ENCODE measurements around the gene KRT26.
"Not testable (repeated sequence)": the region's sequence is repeated elsewhere in the genome, so short reads cannot be mapped to it uniquely, and the experiment has no call there.

The KRT26 gene

DNA sequence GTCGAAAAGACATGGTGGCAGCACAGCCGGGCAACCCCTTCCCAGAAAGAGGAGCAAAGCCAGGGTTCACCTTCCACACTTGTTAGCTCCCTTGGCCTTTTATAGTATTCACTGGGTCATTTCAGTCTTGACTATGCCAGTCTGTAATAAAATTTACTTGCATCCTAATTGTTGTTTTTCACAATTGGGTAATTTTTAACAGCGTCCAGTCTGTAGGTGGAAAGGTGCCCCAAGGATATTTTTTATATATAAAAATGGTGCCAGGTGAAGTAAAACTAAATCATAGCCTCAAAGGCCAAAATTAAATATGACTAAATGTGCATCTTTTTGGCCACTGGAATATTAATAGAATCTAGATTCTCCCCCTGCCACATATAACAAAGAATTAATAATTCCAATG lies at the start of gene KRT26:
TSS of gene KRT26 (minus strand) at position 101 of the 400 bp plus-strand sequence. CDS start at position 13, 88 bp downstream.
- DNase-seq (ENCODE audit: low spot score) = no peak

GRCh38 chr17:40821536-40821935 lies 49.5 kb upstream of the KRT26 start:
- DNase-seq (ENCODE audit: low spot score) = no peak

DNA sequence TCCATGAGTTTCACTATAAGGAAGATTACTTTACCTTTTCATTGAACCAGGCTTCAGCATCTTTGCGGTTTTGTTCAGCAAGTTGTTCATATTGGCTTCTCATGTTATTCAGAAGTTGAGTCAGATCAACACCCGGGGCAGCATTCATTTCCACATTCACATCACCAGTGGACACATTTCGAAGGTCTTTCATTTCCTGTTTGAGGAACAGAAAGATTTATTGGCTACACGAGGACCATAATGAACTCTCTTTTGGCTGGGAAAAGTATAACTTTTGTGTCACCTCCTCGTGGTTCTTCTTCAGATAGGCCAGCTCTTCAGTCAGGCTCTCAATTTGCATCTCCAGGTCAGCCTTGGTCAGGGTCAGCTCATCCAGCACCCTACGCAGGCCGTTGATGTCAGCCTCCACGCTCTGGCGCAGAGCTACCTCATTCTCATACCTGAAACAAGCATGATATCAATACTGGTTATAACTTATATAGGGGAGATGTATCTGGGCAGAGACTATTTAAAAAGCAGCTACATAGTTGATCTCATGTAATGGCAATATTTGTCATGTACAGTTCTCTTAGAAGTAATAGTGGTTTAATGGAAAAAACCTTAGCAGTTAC lies 48.3 kb upstream of the KRT26 start:
- DNase-seq (ENCODE audit: low spot score) = no peak

DNA sequence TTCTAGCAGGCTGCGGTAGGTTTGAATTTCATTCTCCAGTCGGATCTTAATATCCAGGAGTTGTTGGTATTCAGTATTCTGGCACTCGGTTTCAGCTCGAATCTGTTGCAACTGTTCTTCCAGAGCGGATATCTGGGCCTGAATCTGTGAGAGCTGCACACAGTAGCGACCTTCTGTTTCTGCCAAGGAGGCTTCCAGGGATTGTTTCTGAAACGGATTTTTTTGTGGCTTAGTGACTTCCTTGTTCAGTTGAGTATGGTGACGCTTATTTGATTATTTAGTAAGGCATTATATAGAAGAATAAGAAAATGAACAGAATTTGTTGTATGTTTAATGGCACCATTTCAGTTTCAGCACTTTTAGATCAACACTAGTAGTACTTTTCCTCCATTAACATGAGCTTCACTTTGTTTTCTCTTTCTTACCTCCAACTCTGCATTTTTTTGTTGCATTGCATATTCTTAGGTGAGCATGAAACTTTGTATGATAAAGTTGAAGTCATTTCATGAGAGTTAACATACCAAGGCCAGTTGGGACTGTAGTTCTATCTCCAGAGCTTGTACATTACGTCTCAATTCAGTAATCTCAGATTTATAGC lies 47.6 kb upstream of the KRT26 start:
- no peak for DNase-seq (ENCODE audit: low spot score)

- DNase-seq (ENCODE audit: low spot score) = peak; percentile 75
These were observed 46.9 kb upstream of the KRT26 start for GRCh38 chr17:40818733-40819527.

DNA sequence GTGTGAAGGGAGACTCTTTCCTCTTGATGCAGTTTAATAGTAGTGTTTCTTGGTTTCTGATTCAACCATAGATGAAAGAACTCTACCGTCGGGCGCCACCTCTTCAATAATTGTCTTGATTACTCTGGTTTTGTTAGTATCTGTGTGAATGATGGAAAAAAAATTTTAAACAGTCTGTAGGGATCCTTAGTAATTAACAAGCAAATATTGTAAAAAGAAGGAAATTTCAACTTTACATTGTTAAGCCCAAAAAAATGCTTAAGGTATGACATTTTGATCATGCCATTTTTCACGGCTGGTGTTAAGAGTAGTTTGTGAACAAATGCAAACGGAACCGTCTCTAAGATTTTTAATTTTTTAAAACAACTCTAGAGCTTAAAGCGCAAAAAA lies 46.3 kb upstream of the KRT26 start:
- peak; percentile 4 for DNase-seq (ENCODE audit: low spot score)

GRCh38 chr17:40817103-40817682 lies 45.2 kb upstream of the KRT26 start:
- no peak for DNase-seq (ENCODE audit: low spot score)

DNA sequence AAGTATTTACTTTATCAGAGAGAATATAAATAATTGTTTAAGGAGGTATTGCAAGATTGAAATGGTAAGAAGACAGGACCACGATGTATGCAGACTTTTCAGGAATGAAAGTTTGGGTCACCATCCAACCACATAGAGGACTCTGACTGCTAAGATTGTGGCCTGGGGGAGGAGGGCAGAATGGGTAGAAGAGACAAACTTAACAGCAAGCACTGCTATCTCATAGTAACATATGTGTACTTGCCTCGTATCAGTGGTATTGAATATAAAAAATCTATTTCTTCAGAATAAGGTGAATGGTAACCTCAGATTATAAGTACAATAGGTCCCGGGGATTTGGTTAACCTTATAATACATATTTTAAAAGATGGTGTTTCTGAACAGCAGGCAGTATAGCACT lies 44.6 kb upstream of the KRT26 start:
- DNase-seq (ENCODE audit: low spot score) = no peak

GRCh38 chr17:40815381-40815780 lies 43.4 kb upstream of the KRT26 start:
- no peak for DNase-seq (ENCODE audit: low spot score)

- DNase-seq (ENCODE audit: low spot score) = not testable (repeated sequence)
These were observed 42.7 kb upstream of the KRT26 start for GRCh38 chr17:40814657-40815056.

- no peak for DNase-seq (ENCODE audit: low spot score)
These were observed 41.8 kb upstream of the KRT26 start for GRCh38 chr17:40813804-40814203.

- DNase-seq (ENCODE audit: low spot score) = no peak
These were observed 40.6 kb upstream of the KRT26 start for GRCh38 chr17:40812639-40813038.

DNA sequence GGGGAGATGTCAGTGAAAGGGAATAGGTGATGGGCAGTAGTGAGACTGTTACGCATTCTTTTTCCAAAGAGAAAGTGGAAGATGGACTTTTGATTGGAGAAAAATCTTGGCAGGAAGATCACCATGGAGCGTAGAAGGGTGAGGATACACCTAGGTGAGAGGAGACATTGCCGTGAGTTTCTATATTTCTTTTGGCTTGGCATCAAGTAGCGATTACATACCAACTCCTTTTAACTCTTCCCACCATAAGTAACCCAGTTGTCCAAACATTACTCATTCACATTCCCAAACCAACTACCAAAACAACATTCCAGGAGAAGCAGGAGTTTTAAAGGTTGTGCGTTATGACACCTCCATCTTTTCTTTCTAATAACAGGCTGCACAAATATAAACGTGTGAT lies 38.5 kb upstream of the KRT26 start:
- no peak for DNase-seq (ENCODE audit: low spot score)

GRCh38 chr17:40809721-40810421 lies 37.9 kb upstream of the KRT26 start:
- DNase-seq (ENCODE audit: low spot score) = no peak

DNA sequence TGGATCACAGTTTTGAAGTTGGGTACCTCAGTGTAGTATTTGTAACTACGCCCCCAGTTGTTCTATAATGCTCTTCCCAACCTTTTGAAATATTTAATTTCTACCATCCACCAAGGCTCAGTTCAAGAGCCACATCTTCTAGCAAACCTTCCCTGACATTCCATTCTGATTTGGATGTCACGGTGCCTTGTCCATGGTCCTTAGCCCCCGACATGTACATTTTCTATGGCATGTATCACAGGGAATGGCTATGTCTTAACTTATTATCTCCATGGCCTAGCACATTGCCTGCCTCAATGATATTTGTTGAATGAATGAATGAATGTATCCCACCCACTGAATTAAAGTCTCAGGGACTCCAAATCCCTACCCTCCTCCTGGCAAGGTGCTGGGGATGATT lies 34.1 kb upstream of the KRT26 start:
- no peak for DNase-seq (ENCODE audit: low spot score)

- peak; percentile 63 for DNase-seq (ENCODE audit: low spot score)
These were observed 31.6 kb upstream of the KRT26 start for GRCh38 chr17:40803617-40804082.

- no peak for DNase-seq (ENCODE audit: low spot score)
These were observed 29.2 kb upstream of the KRT26 start for GRCh38 chr17:40801157-40801556.

DNA sequence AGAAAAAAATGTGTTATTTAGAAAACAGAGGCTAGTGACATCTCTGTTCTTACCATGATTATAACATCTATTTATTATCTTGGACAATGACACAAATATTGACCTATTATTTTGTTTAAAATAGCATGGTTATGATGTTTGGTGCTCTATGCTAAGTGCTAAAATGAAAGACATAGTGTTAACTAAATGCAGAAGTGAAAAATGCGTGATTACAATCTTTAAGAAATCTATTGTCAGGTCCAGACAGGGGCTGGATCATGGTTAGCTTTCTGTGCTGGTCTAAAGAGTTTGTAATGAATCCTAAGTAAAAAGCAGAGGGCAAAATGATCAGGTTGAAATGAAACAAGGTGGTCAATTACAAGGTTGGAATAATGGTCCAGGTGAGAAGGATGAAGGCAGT lies 28.4 kb upstream of the KRT26 start:
- no peak for DNase-seq (ENCODE audit: low spot score)

GRCh38 chr17:40799859-40800258 lies 27.9 kb upstream of the KRT26 start, which contains the start of gene KRT28:
Gene KRT28 (minus strand): TSS chr17:40799959. CDS start chr17:40799893, 66 bp downstream.
- no peak for DNase-seq (ENCODE audit: low spot score)

- DNase-seq (ENCODE audit: low spot score) = no peak
These were observed 24.8 kb upstream of the KRT26 start for GRCh38 chr17:40796846-40797245.

GRCh38 chr17:40795019-40795667 lies 23.1 kb upstream of the KRT26 start:
- DNase-seq (ENCODE audit: low spot score) = no peak

DNA sequence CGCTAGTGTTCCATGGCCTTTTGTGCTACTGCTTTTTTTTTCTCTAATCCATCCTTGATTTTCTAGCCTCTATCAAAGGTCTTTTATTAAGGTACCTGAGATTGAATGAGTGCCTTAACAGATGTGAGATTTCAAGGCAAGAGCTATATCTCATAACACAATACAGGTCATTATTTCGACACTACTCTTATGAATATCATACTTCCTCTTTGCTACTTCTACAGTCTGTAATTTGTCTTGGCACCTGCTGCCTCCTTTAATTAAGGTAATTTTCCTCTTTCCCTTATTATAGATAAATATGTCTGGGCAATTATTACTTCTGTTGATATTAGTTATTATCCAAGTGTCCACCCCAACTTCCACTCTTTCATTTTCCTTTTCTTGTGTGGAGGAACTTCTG lies 22.5 kb upstream of the KRT26 start:
- DNase-seq (ENCODE audit: low spot score) = no peak

Data from hematopoietic multipotent progenitor cell treated with erythropoietin and hydrocortisone succinate and interleukin-3 and kit ligand, for 15 days (in vitro differentiated cells).